GM19240 (cell line): ENCODE data around the gene PARP6.
A peak's percentile ranks its signal among the peaks of the same experiment; 100 is the strongest.
"Not testable (repeated sequence)": the region's sequence is repeated elsewhere in the genome, so short reads cannot be mapped to it uniquely, and the experiment has no call there.

Experiments used
- DNase-seq: peaks from one replicate; pipeline ENCODE4 v3.0.0; 2011; ENCODE audit warnings: low spot score; ENCODE audit not compliant: insufficient read length

Gene PARP6

GRCh38 chr15:72281713-72282112, 9.4 kb upstream of the PARP6 start:
- DNase-seq, result no peak

- no peak for DNase-seq
Observed at GRCh38 chr15:72280751-72281150, 8.4 kb upstream of the PARP6 start.

GRCh38 chr15:72278737-72279136, 6.4 kb upstream of the PARP6 start:
- no peak for DNase-seq

- DNase-seq, result no peak
Observed at GRCh38 chr15:72276326-72276700, 4.0 kb upstream of the PARP6 start.

GRCh38 chr15:72275635-72276325, 3.4 kb upstream of the PARP6 start:
- DNase-seq, result not testable (repeated sequence)

GRCh38 chr15:72272997-72273352, 621 bp upstream of the PARP6 start:
- no peak for DNase-seq

GRCh38 chr15:72271895-72272212, 500 bp downstream of the PARP6 start:
- DNase-seq, result no peak

GRCh38 chr15:72271221-72271620, 1.1 kb downstream of the PARP6 start:
- DNase-seq, result no peak

- no peak for DNase-seq
Observed at GRCh38 chr15:72269739-72270138, 2.6 kb downstream of the PARP6 start.

GRCh38 chr15:72265031-72265430, 7.3 kb downstream of the PARP6 start:
- DNase-seq, result no peak

GRCh38 chr15:72252663-72253299, 19.6 kb downstream of the PARP6 start:
- DNase-seq, result no peak

GRCh38 chr15:72249142-72249810, 23.1 kb downstream of the PARP6 start:
- no peak for DNase-seq

- no peak for DNase-seq
Observed at GRCh38 chr15:72248514-72248913, 23.8 kb downstream of the PARP6 start.

- DNase-seq, result no peak
Observed at GRCh38 chr15:72242775-72243370, 29.5 kb downstream of the PARP6 start.

GRCh38 chr15:72239652-72240051, 32.7 kb downstream of the PARP6 start:
- DNase-seq, result no peak

GRCh38 chr15:72238586-72238985, 33.8 kb downstream of the PARP6 start:
- no peak for DNase-seq

GRCh38 chr15:72237853-72238224, 34.5 kb downstream of the PARP6 start:
- DNase-seq, result no peak

- peak; percentile 41 for DNase-seq
Observed at GRCh38 chr15:72237029-72237852, 35.1 kb downstream of the PARP6 start.

- DNase-seq, result no peak
Observed at GRCh38 chr15:72236381-72237003, 35.9 kb downstream of the PARP6 start.

- DNase-seq, result no peak
Observed at GRCh38 chr15:72235298-72235697, 37.1 kb downstream of the PARP6 start.

GRCh38 chr15:72233769-72234168, 38.6 kb downstream of the PARP6 start:
- no peak for DNase-seq
